ENCODE results near the gene NPAS3.

Gene NPAS3

DNA sequence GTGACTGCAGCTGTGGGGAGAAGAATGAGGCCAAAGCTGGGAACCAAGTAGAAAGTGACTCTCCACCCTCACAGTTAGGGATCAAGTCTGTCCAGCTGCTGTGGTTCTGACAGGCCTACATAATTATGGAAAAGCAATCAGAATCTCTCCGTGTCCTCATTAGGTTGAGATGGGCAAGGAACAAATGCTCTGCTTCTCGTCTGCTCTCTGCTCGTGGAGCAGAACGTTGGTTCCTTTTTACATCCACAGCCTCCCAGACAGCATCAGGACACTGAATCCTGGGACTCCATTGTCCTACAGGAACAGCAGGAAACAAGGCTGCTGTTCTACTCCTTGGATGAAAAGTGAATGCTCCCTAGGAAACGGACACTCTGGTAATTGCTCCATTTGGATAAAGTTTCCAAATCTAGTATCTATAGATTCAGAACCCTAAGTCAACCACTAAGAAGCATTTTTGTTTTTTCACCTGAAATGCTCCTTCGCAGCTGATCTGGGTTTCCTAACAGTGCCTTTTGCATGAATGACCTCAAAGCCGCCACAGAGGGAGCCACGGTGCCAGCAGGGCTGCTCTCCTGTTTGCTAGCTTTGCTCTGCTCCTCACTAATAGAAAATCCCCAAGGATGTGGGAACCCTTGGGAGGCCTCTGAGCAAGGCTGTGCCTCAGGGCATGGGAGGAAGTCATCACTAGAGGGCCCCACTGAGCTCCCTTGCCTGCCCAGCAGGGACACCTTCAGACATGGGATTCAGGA, 910.2 kb downstream of the NPAS3 start:
- H3K27me3 ChIP-seq (ENCODE audit: insufficient read depth, poor library complexity, severe bottlenecking): no peaks in the 10 kb centered on the region
- peak in 1 of 2 experiments; percentile 19 for DNase-seq (ENCODE audit: low read depth in 1 of 2, low spot score in 1 of 2)
- TF ChIP-seq CTCF (IDR thresholded peaks at IDR 0.05; ENCODE audit: insufficient read depth, low read length) (peak; percentile 34), POLR2AphosphoS5 (IDR thresholded peaks at IDR 0.05; ENCODE audit: low read depth) (no peak)

GRCh38 chr14:33849455-33849801, 910.7 kb downstream of the NPAS3 start:
- Histone ChIP-seq H3K27me3 (ENCODE audit: insufficient read depth, poor library complexity, severe bottlenecking) (no peaks in the 10 kb centered on the region), H3K4me3 (replicated peaks; ENCODE audit: insufficient read depth, low read length) (no peak overlapping the region), H3K27ac (replicated peaks) (no peak overlapping the region)
- TF ChIP-seq, protein P1, sequence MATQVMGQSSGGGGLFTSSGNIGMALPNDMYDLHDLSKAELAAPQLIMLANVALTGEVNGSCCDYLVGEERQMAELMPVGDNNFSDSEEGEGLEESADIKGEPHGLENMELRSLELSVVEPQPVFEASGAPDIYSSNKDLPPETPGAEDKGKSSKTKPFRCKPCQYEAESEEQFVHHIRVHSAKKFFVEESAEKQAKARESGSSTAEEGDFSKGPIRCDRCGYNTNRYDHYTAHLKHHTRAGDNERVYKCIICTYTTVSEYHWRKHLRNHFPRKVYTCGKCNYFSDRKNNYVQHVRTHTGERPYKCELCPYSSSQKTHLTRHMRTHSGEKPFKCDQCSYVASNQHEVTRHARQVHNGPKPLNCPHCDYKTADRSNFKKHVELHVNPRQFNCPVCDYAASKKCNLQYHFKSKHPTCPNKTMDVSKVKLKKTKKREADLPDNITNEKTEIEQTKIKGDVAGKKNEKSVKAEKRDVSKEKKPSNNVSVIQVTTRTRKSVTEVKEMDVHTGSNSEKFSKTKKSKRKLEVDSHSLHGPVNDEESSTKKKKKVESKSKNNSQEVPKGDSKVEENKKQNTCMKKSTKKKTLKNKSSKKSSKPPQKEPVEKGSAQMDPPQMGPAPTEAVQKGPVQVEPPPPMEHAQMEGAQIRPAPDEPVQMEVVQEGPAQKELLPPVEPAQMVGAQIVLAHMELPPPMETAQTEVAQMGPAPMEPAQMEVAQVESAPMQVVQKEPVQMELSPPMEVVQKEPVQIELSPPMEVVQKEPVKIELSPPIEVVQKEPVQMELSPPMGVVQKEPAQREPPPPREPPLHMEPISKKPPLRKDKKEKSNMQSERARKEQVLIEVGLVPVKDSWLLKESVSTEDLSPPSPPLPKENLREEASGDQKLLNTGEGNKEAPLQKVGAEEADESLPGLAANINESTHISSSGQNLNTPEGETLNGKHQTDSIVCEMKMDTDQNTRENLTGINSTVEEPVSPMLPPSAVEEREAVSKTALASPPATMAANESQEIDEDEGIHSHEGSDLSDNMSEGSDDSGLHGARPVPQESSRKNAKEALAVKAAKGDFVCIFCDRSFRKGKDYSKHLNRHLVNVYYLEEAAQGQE (IDR thresholded peaks at IDR 0.05; ENCODE audit: insufficient replicate concordance, low read depth): no peak
- TF ChIP-seq SPI1 (IDR thresholded peaks at IDR 0.05; ENCODE audit: borderline replicate concordance, low read depth): no peak
- no peak for TF ChIP-seq CTCF (IDR thresholded peaks at IDR 0.05; ENCODE audit: insufficient read depth, low read length)
- no peak for TF ChIP-seq POLR2AphosphoS5 (IDR thresholded peaks at IDR 0.05; ENCODE audit: low read depth)
- no peak for TF ChIP-seq GABPA (IDR thresholded peaks at IDR 0.05; ENCODE audit: low read depth)
- DNase-seq (ENCODE audit: low read depth in 1 of 2, low spot score in 1 of 2): no peak

More for the DNA sequence above, 910.2 kb downstream of the NPAS3 start:
- no peak overlapping the region for H3K4me3 ChIP-seq (replicated peaks; ENCODE audit: insufficient read depth, low read length)
- H3K27ac ChIP-seq (replicated peaks): no peak overlapping the region

DNA sequence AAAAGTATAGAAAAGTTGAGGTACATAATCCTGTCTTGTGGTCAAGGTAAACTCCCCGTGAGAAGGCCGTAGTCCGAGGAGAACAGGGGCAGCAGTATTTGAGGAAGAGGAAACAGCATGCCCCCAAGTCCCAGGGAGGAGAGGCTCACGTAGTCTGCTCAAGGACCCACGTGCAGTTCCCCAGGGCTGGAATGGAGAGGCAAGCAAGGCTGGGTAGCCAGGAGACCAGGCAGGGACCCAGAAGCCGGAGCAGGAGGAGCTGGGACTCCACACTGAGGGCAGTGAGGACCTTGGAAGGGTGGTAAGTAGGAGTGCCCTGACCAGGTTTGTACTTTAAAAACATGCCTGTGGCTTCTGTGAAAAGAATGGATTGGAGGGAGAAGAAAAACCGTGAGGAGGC, 912.1 kb downstream of the NPAS3 start:
- no peaks in the 10 kb centered on the region for H3K27me3 ChIP-seq (ENCODE audit: insufficient read depth, poor library complexity, severe bottlenecking)
- TF ChIP-seq POLR2AphosphoS5 (IDR thresholded peaks at IDR 0.05; ENCODE audit: low read depth) (no peak), CTCF (IDR thresholded peaks at IDR 0.05; ENCODE audit: insufficient read depth, low read length) (no peak), GABPA (IDR thresholded peaks at IDR 0.05; ENCODE audit: low read depth) (no peak)
- TF ChIP-seq, protein P1 (IDR thresholded peaks at IDR 0.05; ENCODE audit: insufficient replicate concordance, low read depth): no peak
- H3K4me3 ChIP-seq (replicated peaks; ENCODE audit: insufficient read depth, low read length): no peak overlapping the region
- H3K27ac ChIP-seq (replicated peaks): no peak overlapping the region
- DNase-seq (ENCODE audit: low read depth in 1 of 2, low spot score in 1 of 2): no peak

GRCh38 chr14:33851366-33851765, 912.7 kb downstream of the NPAS3 start:
- Histone ChIP-seq H3K4me3 (replicated peaks; ENCODE audit: insufficient read depth, low read length) (no peak overlapping the region), H3K27me3 (ENCODE audit: insufficient read depth, poor library complexity, severe bottlenecking) (no peaks in the 10 kb centered on the region)
- DNase-seq (ENCODE audit: low read depth in 1 of 2, low spot score in 1 of 2): no peak

More at GRCh38 chr14:33851366-33851765, 912.7 kb downstream of the NPAS3 start:
- no peak for TF ChIP-seq GABPA (IDR thresholded peaks at IDR 0.05; ENCODE audit: low read depth)
- H3K27ac ChIP-seq (replicated peaks): no peak overlapping the region

All from HL-60 (cell line).